Adrenal gland (tissue), 5 donors: ENCODE data around the gene HYAL2.

Experiments used
- CTCF ChIP-seq, 6 experiments: fragments of 450-650 bp in 4 of 6; fragments of 200-600 bp in 2 of 6; sonication (generic) in 1 of 6; IDR thresholded peaks; 1 replicate in 5 of 6; 2 replicates in 1 of 6; pipeline versions ENCODE4 v1.5.1 to v1.8.0; 2016 to 2021; ENCODE audit warnings: antibody characterized with exemption in 6 of 6, mild to moderate bottlenecking in 2 of 6, moderate library complexity in 1 of 6
- POLR2A ChIP-seq, 2 donors: fragments of 450-650 bp; IDR thresholded peaks; one replicate each; pipeline ENCODE4 v1.6.1; 2017; ENCODE audit warnings: antibody characterized with exemption in 2 of 2, mild to moderate bottlenecking in 2 of 2, moderate library complexity in 1 of 2
- donor health status: DM: no; HTN: no; CAD: no.

- TF ChIP-seq CTCF (IDR thresholded peaks at IDR 0.05): no peak
- TF ChIP-seq POLR2A (IDR thresholded peaks at IDR 0.05): no peak
Observed at GRCh38 chr3:50319894-50320625, 2.5 kb downstream of the HYAL2 start.
